ENCODE data around the gene TTLL9.

TTLL9 gene

GRCh38 chr20:31837896-31838397, 32.5 kb upstream of the TTLL9 start:
- DNase-seq = no peak

- DNase-seq = no peak
These were observed 31.7 kb upstream of the TTLL9 start for GRCh38 chr20:31838646-31839292.

GRCh38 chr20:31839782-31840487, 30.5 kb upstream of the TTLL9 start:
- DNase-seq = no peak

DNA sequence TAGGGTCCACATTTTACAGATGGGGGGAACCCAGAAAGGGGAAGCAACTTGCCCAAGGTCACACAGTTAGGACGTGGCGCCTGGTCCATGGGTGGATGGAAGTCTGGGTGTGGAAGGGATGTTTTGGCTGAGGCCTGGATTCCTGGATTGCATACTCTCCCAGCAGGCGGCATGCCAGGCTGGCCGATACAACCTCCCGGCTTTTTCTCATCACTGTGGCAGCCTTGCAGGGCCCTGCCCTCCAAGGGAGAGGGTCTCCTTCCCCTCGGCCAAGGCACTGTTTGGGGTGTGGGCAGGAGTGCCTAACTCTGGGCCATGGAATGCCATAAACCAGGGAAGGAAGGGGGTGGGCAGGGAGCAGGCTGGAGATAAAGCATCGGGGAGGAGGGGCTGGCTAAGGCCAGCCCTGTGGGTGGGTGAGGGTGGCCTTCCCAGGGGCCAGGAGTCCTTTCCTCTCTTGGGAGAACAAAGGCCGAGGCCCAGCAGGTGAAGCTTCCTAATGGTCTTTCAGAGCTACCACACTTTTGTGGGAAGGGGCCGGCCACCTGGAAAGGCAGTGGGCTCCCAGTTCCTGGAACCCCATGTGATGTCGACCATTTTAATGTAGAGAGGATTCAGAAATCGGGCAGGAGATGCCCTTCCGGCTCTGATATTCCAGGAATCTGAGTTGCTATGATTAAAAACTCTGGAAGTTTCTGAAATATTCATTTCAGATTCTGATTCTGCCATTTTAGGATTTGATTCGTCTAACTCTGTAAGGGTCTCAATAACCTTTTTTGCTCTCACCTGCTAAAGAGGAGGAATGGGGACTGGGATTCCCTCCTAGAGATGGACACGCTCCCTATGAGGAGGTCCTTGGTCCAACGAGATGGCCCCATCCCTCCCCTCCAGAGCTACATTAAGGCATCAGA, 29.3 kb upstream of the TTLL9 start:
- no peak for DNase-seq

GRCh38 chr20:31841928-31842327, 28.5 kb upstream of the TTLL9 start:
- DNase-seq = no peak

DNA sequence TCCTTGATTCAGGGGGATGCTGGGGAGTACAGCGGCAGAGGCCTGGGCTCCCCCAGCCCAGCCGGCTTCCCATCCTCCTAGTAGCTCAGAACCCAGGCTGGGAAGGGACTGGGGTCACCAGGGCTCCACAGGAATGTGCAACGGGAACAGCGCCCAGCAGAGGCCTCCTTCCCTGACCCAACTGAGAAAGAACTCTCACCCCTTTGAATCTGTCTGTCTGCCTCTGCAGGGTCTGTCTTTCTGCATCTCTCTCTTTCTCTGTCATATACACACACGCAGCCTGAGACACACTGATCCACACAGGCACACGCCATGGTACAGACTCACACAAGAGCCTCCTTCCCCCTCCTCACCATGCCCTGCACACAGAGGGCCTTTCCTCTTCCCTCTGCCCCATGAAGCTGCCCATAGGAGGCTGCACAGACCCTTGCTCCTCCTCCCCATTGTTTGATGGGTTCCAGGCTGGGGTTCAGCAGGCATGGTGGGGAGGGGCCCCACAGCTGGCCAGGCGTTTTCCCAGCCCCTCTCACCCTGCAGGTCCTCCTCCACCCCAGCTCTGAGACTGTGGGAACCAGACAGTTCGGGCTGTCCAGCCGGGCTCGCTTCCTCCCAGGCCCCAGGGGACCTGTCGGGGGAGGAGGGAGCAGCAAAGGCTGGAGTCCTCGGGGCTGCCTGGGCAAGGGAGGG, 27.8 kb upstream of the TTLL9 start:
- no peak for DNase-seq

DNA sequence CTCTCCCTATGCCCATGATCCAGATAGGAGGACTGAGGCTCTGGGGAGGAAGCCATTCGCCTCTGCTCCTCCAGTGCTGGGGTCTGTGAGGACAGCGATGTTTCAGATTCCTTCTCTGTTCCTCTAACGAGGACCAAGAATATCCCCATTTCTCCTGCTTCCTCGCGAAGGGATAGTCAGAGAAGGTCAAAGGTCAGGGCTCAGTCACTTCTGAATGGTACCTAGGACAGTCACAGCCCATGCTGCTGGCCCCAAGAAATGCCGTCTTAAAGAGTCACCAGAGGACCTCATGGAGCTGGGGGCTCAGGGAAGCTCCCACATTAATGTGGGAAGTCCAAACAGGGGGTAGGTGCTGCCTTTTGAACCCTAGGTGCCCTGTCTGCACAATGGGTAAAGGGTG, 27.1 kb upstream of the TTLL9 start:
- no peak for DNase-seq

GRCh38 chr20:31843881-31844280, 26.6 kb upstream of the TTLL9 start:
- DNase-seq = no peak

GRCh38 chr20:31844737-31845299, 25.6 kb upstream of the TTLL9 start:
- DNase-seq = no peak

GRCh38 chr20:31845300-31845863, 25.1 kb upstream of the TTLL9 start, which contains the start of gene FOXS1:
Gene FOXS1, minus strand, starts transcription at chr20:31845604. Its CDS starts 62 bp downstream, at chr20:31845542.
- DNase-seq = no peak

DNA sequence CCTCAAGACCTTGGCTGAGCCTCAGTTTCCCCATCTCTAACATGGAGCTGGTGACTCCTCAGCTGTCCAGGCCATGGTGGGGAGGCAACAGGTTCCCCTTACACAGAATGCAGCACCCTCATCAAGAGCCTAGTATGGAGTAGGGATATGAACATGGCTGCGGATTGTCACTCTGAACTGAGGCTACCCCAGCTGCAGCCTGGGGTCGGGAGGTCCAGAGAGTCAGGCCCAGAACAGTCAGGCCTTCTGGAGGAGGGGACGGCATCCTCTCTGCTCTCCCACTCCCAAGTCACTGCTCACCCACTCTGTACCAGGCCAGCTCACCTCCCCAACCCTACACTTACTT, 23.7 kb upstream of the TTLL9 start:
- DNase-seq = no peak

DNA sequence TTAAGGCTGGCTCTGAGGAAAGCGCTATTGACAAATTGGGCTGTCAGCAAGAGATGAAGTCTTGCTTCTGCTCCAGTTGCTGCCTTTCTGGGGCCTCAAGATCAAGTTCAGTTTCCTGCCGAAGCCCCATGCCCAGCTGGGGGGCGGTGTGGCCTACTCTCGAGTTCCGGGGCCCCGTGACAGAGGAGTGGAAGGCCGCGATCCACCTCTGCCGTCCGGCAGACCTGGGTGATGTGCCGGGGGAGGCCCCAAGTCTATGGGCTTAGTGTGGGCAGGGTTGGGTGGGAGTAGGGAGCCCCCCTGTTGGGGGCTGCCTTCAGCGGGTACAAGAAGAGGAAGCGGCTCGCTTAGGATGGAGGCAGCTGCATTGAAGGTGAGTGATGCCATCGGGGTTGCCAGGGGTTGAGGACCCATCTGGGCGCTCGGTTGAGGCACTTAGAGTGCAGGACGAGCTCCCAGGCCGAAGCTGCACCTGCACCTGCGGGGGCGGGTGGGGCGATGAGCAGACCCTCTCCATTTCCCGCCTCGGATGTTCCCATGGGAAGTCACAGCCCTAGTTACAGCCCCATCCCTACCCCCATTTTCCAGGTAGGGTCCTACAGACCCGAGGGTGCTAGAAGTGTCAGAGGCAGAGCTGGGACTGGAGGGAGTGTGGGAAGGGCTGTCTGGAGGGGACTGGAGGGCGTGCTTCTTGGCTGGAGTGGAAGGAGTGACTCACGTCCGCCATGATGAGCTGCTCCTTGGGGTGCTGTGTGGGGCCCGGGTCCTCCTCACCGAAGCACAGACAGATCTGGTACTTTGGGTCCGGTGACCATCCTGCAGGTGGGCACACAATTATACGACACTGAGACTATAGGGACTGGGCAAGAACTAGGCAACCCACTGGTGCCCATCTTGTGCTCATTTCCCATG, 22.1 kb upstream of the TTLL9 start:
- DNase-seq = no peak

GRCh38 chr20:31849306-31849930, 21.0 kb upstream of the TTLL9 start:
- no peak for DNase-seq

- no peak for DNase-seq
These were observed 19.0 kb upstream of the TTLL9 start for GRCh38 chr20:31851240-31851955.

- no peak for DNase-seq
These were observed 17.0 kb upstream of the TTLL9 start for GRCh38 chr20:31853481-31853880.

DNA sequence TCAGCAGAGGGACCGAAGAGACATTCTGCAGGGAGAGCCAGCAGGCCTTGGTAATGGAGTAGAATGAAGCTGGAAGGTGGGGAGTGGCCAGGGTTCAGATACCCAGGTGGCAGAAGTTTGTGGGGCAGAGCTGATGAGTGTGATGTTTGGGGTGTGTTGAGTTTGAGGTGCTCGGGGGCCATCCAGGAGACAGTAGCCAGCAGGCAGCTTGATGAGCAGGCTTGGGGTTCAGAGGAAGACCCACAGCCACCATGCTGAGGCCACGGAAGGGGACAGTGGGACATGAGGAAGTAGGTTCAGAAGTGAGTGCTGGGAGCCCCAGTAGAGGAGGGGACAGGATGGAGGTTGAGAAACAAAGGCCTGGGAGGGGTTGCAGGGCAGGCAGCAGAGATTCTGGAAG, 13.9 kb upstream of the TTLL9 start:
- no peak for DNase-seq

DNA sequence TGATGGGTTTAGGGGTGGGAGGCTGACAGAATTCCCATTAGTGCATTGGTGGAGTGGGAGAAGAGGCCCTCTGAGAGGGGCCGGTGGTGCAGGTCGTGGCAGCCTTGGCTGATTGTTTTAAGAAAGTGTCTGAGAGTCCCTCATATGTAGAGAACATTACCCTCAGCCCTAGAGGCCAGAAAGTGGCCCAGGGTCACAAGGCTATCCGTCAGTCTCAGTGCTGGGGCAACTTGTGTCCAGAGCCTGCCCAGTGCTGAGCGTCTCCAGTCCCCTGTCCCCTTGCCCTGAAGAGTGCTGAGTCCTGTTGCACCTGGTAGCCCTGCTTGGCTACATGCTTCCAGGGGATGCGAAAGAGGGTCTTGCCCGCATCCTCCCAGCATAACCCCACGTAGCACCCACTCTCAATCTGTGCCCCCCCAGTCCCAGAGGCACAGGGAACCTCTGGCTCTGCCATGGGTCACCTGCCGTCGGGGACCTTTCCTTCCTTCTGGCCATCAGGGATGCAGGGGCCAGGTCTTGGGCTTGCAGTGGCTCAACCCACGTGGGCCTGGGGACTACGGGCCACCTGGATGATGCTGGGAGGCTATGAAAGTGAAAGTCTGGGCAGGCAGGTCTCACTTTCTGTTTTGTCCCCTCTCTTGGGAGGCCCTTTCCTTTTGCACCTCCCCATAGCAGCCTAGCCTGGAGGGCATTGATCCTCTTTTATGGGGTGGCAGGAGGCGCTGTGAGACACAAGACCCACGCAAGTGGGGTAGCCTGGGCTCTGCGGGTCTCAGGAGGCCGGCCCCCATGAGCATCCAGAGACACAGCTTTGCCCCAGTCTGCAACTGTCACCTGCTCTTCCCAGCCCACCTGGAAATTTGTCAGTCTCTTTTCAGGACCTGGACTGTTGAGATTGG, 12.3 kb upstream of the TTLL9 start:
- DNase-seq = no peak

DNA sequence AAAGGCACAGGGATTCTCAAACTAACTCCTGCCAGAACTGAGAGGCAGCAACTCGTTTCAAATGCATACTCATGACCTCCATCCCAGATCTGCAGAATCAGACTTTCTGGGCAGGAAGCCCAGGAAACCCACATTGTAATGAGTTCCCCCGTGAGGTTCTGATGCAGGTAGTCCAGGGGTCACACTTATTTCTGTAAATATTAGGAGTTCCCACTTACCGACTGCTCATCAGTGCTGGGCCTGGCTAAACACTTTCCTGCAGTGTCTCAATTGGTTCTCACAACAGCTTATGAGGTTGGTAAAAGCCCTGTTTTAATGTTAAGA, 11.7 kb upstream of the TTLL9 start:
- no peak for DNase-seq
